ENCODE data around the gene ERI3. TPM values are rescaled to one million over a fixed set of nuclear protein-coding genes. Genes with fewer than 3 reads are reported as not detected.

The ERI3 gene
- total RNA-seq, 1 donor from 2014 or later: 31.0 TPM

- Histone ChIP-seq H3K36me3 (no peaks in the 10 kb centered on the region), H4K20me1 (ENCODE audit: low read depth) (peaks cover 29% of the 10 kb centered on the region), H3K4me2 (no peak overlapping the region), H3K79me2 (ENCODE audit: low read depth) (no peaks in the 10 kb centered on the region), H2AFZ (replicated peaks) (no peak overlapping the region), H3F3A (ENCODE audit: low read depth) (no peaks in the 10 kb centered on the region), H3K9me3 (ENCODE audit: low read depth) (no peaks in the 10 kb centered on the region), H3K27ac (no peak overlapping the region), H3K4me3 (no peak overlapping the region), H3K27me3 (no peaks in the 10 kb centered on the region), H3K9ac (no peak overlapping the region), H3K4me1 (peaks cover 17% of the 10 kb centered on the region)
- no peaks in the 10 kb centered on the region for H3K9me3 Mint-ChIP-seq
- TF ChIP-seq EZH2phosphoT487 (IDR thresholded peaks at IDR 0.05): no peak
- TF ChIP-seq CTCF (IDR thresholded peaks at IDR 0.05): no peak
- TF ChIP-seq EZH2 (IDR thresholded peaks at IDR 0.05): no peak
- no peaks in the 10 kb centered on the region for H3K27me3 Mint-ChIP-seq (ENCODE audit: insufficient read depth, low read depth)
- H3K27ac Mint-ChIP-seq: peak overlapping the region; percentile 14
- peaks cover 11% of the 10 kb centered on the region for H3K4me1 Mint-ChIP-seq
- DNase-seq (ENCODE audit: low spot score): no peak
- peaks cover 3% of the 10 kb centered on the region for H3K36me3 Mint-ChIP-seq
- H3K4me3 Mint-ChIP-seq: no peak overlapping the region
These were observed 83.4 kb downstream of the ERI3 start for GRCh38 chr1:44271646-44272045.

- Histone ChIP-seq H3K9ac (no peak overlapping the region), H3K79me2 (ENCODE audit: low read depth) (no peaks in the 10 kb centered on the region), H2AFZ (replicated peaks) (no peak overlapping the region), H3K27me3 (no peaks in the 10 kb centered on the region), H3K4me3 (no peak overlapping the region), H3K36me3 (no peaks in the 10 kb centered on the region), H3K4me2 (no peak overlapping the region), H3F3A (ENCODE audit: low read depth) (no peaks in the 10 kb centered on the region), H3K27ac (no peak overlapping the region), H3K4me1 (peaks cover 14% of the 10 kb centered on the region), H4K20me1 (ENCODE audit: low read depth) (peaks cover 22% of the 10 kb centered on the region), H3K9me3 (ENCODE audit: low read depth) (no peaks in the 10 kb centered on the region)
- TF ChIP-seq CTCF (IDR thresholded peaks at IDR 0.05) (no peak), EZH2 (IDR thresholded peaks at IDR 0.05) (no peak), EZH2phosphoT487 (IDR thresholded peaks at IDR 0.05) (no peak)
- DNase-seq (ENCODE audit: low spot score): no peak
- peaks cover 3% of the 10 kb centered on the region for H3K36me3 Mint-ChIP-seq
- H3K9me3 Mint-ChIP-seq: no peaks in the 10 kb centered on the region
- peaks cover 11% of the 10 kb centered on the region for H3K4me1 Mint-ChIP-seq
- H3K27me3 Mint-ChIP-seq (ENCODE audit: insufficient read depth, low read depth): no peaks in the 10 kb centered on the region
- no peak overlapping the region for H3K4me3 Mint-ChIP-seq
- no peak overlapping the region for H3K27ac Mint-ChIP-seq
These were observed 84.1 kb downstream of the ERI3 start for GRCh38 chr1:44270686-44271628.

- Histone ChIP-seq H3K4me3 (no peak overlapping the region), H3K79me2 (ENCODE audit: low read depth) (peaks cover 3% of the 10 kb centered on the region), H3K4me2 (no peak overlapping the region), H2AFZ (replicated peaks) (no peak overlapping the region), H3F3A (ENCODE audit: low read depth) (no peaks in the 10 kb centered on the region), H3K9me3 (ENCODE audit: low read depth) (no peaks in the 10 kb centered on the region), H3K36me3 (no peaks in the 10 kb centered on the region), H4K20me1 (ENCODE audit: low read depth) (peaks cover 27% of the 10 kb centered on the region), H3K27ac (no peak overlapping the region), H3K27me3 (no peaks in the 10 kb centered on the region), H3K4me1 (no peaks in the 10 kb centered on the region), H3K9ac (no peak overlapping the region)
- Mint-ChIP-seq H3K36me3 (peaks cover 3% of the 10 kb centered on the region), H3K4me1 (peaks cover 2% of the 10 kb centered on the region), H3K4me3 (no peak overlapping the region), H3K9me3 (no peaks in the 10 kb centered on the region), H3K27me3 (ENCODE audit: insufficient read depth, low read depth) (no peaks in the 10 kb centered on the region), H3K27ac (no peak overlapping the region)
- DNase-seq (ENCODE audit: low spot score): no peak
- TF ChIP-seq EZH2 (IDR thresholded peaks at IDR 0.05): no peak
- TF ChIP-seq CTCF (IDR thresholded peaks at IDR 0.05): no peak
- TF ChIP-seq EZH2phosphoT487 (IDR thresholded peaks at IDR 0.05): no peak
These were observed 87.0 kb downstream of the ERI3 start for GRCh38 chr1:44268054-44268453.
